Endothelial cell of hepatic sinusoid (primary cell): Measurements from ENCODE around the gene GLE1.

Experiments used
- in situ Hi-C: cut with HindIII; loops from 2 replicates; pipeline ENCODE4 v1.10.0; 2017; ENCODE audit warnings: low sequenced_read_pairs

The GLE1 gene

DNA sequence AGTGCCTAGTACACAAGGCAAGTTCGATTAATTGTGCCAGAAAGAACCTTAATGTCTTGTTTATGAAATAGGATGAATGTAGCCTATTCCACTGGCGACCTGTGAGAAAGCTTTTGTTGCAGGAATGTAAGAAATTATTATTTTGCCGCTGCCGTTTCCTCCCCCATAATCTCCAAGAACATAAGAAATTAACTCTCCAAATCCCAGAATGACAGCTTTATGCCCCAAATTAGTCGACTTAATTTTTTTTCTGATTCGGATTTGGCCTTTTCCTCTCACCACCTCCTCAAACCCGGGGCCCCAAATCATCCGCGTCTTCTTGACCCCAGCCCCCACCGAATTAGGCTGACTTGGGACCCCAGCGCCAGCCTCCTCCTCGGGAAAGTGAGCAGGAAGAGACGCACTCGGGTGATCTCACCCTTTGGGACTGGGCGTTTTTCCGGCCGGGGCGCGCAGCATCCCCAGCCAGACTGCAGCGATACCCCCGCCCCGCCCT lies 47.2 kb downstream of the GLE1 start:
- in situ Hi-C loops = loop anchor here (5.0 kb wide), 1 partner anchor 94 kb away; the partner anchor contains the start of gene ODF2

DNA sequence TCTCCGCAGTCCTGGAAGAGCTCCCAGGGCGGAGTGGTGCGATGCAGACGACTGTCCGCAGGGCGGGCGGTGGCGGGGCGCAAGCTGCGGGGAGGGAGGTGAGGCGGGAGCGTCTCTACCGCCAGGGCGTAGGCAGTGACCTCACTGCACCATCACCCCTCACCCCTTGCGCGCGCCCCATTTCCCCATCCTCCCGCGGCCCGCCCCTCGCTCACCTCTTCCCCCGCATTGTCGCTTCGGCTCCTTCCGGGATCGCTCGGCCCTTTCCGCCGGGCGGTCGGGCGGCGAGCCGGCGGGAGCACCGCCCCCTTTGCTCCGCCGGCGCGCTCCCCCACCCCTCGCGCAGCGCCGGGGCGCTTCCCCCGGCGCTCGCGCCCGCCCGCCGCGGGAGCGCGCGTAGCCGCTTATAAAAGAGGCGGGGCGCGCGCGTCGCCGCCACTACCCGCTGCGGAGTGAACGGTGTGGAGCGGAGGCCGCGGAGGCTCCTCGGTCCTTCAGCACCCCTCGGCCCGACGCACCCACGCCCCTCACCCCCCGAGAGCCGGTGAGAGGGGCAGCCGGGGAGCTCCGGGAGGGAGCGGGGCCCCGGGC lies 47.7 kb downstream of the GLE1 start, which contains the start of gene SPTAN1:
TSS of gene SPTAN1 (plus strand) at position 435 of the 591 bp plus-strand sequence. CDS start 14,154 bp downstream, outside the sequence.
- in situ Hi-C loops = loop anchor here (5.0 kb wide), 1 partner anchor 95 kb away; the partner anchor contains the start of gene ODF2

DNA sequence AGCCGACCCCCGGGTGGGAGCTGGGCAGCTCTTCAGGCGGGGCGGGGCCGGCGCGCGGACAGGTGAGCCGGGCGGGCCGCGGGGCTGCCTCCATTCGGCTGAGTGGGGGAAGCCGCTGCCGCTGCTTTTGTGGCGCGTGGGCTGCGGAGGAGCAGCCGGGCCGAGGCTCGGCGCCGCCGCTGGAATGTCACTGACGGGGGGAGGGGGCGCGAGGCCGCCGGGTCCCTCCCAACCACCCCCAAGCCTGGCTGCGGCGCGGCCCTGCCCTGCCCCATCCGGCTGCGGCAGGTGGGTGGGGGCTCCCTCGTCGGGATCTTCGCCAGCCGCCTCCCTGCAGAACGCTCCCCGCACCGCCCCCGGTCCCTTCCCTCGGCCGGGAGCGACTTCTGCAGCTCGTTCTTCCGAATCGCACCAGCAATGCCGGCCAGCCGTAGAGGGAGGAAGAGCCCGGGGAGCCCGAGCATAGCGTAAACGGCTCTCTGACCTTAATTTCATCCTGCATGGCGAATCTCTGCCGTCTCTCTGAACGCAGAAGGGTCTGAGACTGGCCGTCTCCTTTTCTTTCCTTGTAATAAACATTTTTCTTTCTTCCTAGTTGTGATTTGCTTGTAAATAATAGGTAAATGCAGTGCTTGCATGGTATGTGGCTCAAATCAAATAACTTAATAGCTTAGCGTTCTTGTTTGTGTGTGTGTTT lies 48.4 kb downstream of the GLE1 start:
- in situ Hi-C loops = loop anchor here (5.0 kb wide), 1 partner anchor 96 kb away; the partner anchor contains the start of gene ODF2

DNA sequence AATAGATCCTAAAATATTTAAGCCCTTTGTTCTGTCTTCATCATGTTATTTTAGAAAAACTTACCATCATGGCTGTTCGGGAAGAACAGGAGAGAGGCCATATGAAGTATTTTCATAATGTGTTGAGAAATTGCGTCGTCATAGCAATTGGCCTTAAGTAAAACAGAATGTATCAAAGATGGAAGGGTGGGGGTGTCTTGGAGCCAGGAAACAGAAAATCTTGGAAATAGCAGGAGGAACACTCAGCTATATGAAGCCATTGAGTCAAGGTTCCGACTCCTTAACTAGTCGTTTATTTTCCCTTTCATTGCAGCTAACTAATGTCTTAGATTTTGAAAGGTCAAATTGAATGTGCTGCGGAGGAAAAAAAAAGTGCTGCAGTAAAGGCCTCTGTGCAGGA lies 49.2 kb downstream of the GLE1 start:
- in situ Hi-C loops = loop anchor here (5.0 kb wide), 1 partner anchor 96 kb away; the partner anchor contains the start of gene ODF2

DNA sequence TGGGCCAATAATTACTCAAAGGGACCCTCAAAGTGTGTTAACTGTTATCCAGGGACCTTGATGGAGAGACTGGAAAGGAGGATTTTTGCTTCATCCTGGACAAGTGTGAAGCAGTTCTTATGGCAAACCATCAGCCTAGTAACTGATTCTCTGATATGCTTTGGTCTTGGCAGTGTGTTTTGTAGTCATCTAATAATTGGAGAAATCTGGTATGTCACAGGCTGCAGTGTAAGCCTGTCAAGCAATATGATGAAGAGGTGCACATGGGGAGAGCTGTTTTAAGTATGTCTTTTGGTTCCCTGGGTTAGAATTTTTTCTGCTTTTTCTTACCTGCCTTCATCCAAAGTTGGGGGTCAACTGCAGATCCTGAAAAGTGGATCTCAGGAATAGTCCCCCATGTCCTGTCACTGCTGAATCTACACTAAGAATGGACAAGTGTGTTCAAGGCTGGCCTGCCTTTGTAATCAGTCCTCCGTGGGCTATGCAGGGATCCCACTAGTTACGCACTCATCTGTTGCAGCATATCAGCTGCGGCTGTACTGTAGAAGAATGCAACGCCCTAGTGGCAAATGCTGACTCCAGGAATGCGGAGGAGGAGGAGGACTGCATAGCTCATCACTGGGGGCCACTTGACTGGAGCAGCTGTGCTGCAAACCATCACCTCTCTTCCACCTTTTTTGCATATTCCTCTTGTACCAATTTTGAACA lies 49.8 kb downstream of the GLE1 start:
- in situ Hi-C loops = loop anchor here (5.0 kb wide), 1 partner anchor 97 kb away; the partner anchor contains the start of gene ODF2

DNA sequence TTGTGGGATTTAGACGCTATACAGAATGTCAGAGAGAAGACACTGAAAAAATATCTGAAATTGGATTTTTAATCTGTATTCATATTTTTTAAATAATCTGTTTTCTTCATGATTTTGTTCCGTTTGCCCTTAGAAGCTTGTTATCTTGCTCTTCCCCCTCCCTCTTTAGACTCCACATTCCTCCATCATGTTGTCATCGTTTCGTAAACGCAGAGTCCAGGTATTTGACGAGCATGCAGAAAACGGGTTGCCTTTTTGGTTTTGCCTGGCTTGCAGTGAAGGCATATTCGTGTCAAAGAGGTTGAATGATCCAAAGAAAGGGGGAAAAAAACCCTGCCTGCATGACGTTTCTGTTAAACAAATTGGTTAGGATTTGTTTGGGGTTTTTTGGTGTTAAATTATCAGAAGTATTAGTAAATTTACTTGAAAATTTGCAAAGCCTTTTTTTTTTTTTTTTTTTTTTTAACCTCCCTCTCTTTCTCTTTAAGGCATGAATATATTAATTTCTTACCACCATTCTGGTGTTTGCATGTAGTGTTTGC lies 50.7 kb downstream of the GLE1 start:
- in situ Hi-C loops = no loop called here

DNA sequence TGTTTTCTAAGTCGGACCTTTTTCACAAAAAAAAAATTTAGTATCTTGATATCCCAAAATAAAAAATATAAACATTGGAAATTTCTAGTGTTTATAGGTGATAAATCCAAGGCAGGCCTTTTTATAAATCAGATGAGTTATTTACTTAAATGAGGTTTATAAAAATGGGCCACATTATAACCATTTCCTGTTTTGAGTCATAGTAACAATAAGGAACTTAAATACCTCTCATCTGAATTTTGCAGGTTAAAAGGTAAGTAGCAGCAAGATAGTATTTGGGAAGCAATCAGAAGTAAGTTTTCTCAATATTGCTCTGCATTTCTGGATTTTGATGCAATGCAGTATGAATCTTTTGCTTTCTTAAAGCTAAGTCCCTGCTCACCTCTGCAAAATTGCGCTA lies 51.8 kb downstream of the GLE1 start:
- in situ Hi-C loops = no loop called here

DNA sequence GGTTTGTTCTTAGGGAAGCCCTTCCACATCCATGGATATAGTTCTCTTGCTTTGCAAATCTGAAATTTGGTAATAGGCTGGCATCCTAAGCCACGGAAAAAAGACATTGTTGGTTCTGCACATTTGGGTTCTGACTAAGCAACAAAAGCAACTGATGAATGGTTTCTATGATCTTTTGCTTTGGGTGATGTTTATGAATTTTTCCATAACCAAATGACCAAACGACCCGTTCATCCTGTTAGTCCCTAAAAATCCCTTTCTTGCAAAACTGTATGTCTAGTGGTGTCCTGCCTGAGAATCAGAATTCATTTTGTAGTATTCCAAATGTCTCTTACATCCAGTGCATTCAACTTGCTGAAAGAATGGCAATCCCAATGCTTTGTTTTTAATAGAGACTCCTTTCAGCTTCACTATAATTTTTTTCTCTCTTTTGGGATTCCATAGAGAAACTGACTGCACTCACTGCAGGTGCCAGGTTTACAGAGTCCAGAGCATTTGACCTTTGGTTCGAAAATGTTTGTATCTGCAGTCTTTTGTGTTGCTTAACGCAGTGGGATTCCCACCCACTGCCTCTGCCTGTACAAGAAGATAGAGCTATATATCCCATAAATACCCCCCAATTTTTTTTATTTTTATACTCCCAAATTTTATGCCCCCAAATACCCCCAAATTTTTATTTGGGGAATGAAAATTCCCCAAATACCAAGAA lies 52.6 kb downstream of the GLE1 start:
- in situ Hi-C loops = no loop called here

DNA sequence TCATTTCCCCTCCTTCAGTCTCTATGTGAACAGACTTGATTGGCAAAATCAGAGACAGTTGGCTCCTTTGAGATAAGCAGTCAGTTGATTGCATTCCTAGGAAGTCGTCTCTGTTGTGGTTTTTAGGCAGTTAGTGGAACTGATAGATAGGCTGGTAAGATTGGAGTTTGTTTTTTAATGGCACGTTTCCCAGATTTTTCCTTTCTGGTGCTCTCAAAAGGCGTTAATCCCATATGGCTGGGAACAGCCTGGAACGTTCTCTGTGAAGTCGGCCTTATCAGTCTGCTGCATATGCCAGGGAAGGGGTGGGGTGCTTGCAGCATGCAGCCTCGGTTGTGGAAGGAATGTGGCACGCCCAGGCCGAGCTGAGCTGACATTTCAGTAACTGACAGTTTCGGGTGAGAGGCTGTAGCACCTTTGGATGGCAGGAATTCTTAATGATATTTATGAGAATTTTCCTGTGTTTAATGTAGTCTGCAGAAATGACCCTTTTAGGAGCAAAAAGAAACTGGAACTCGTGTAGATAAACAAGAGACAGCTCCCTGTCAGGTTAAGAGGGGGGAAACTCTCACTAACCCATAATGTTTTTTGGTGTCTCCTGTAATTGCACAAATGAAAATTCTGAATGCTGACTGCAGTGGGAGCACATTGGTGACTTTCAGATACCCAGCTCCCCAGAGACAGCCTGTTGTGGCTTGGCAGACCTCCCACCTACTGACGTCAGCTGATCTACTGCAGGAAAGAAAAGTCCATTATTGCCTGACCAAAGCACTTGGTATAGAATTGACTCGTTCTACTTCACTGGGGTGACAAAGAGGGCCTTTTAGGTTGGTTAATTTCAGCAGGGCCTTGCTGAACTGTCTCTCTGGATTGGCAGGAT lies 54.2 kb downstream of the GLE1 start:
- in situ Hi-C loops = no loop called here

DNA sequence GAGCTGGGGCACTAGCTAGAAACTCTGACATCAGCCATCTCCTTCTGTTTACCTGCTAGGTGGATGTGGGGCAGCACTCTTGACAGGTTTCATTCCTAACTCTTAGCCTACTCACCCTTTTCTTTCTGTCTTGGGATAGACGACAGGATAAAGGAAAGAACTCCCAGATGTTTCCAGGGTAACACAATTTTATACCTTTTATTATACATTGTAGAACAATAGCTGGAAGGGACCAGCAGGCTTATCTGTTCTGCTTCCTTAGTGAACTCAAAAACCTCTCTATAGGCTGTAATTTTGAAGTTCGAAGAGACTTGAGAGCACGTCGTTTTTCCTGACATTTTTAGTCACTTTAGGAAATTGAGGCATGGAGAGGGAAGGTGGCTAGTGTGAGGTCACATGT lies 61.1 kb downstream of the GLE1 start:
- in situ Hi-C loops = no loop called here

DNA sequence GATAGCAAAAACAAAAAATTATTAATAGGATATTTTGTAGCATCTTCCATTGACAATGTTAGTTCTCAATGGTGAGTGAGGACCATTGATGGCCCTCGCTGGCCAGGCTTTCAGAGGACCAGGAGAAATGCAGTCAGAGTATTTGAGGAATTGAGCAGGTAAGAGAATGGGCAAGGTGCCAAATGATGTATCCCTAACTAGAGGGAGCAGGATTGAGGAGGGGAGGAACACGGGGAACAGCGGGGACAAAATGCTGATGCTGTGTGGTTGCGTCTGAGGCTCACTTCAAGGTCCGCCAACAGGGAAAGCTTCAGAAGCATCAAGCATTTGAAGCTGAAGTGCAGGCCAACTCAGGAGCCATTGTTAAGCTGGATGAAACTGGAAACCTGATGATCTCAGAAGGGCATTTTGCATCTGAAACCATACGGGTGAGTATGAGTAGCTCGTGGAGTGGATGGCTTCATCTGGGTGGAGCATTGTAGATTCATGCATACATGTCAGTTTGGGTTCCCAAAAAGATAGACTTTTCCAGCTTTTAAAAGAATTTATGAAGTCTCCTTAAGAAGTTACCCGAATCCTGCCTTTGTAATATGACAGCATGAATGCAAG lies 64.1 kb downstream of the GLE1 start:
- in situ Hi-C loops = no loop called here

DNA sequence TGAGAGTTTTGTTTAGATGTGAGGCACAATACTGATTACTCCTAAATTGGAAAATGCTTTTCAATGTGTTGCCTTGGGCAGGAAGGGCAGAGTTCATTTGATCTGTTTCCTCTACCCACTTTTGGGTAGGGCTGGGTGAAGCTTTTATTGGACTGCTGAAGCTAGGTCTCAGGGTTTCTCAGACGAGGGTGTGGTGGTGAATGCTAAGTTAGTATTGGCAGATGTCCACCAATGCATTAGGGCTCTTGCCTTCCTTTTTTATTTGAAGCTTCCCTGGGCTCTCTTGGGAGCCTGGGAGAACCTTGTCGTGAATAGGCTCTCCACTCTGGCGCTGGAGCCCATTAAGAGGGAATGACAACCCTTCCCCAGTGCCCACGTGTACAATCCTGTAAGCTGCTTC lies 71.0 kb downstream of the GLE1 start:
- in situ Hi-C loops = no loop called here

DNA sequence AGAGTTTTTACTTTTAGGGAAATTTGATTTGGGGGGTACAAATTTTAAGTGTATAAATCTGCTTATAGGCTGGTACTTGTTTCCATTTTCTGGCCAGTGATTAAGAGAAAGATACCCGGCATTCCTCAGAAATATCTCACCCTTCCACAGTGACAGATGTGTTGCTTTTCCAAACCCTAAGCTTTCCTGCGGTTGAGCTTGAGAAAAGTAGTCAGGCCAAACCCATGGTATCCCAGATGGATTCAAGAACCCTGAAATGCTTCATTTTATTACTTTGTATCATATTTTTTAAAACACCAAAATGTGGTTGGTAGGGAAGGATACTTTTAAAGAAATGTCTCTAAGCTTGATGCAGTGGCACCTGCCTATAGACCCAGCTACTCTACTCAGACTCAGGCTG lies 71.4 kb downstream of the GLE1 start:
- in situ Hi-C loops = no loop called here

DNA sequence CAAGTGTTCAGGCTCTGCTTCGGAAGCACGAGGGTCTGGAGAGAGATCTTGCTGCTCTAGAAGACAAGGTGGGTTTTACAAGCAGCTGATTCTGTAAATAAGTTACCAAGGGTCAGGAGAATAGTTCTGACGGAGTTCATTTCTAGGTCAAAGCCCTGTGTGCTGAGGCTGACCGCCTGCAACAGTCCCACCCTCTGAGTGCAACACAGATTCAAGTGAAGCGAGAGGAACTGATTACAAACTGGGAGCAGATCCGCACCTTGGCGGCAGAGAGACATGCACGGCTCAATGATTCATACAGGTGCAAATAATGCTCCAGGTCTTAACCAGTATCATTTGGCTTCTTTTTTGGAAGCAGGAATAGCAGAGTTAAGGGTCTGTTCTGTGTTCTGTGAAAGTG lies 72.7 kb downstream of the GLE1 start:
- in situ Hi-C loops = no loop called here

DNA sequence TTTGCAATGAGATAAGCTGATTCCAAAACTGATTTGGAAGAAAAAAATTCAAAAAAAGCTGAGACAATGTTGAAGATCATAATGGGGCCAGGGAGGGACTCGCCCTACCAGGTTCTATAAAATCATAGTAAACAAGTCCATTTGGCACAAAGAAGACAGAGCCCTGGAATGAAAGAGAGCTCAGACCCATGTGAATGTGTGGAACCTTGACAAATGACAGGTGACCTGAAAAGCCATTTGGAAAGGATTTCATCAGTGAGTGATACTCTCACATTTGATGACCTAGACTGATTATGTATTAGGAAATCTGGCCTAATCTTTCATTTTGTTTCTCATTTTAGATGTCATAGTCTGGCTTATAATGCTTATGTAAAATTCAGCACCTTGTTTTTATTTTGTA lies 74.7 kb downstream of the GLE1 start:
- in situ Hi-C loops = no loop called here

DNA sequence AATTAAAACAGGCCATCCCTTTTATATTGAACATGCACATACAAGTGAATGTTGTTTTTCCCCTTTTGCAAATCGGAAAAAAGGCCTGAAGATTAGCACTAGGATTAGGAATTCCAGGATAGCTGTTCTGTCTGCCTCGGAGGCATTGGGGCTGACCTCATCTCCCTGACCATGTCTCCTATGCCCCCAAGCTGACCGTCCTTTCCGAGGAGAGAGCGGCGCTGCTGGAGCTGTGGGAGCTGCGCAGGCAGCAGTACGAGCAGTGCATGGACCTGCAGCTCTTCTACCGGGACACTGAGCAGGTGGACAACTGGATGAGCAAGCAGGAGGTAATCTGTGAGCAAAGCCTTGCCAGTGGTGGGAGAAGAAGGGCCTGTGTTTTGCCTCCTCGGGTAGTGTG lies 76.2 kb downstream of the GLE1 start:
- in situ Hi-C loops = loop anchor here (10.0 kb wide), 2 partner anchors 64 to 504 kb away; partner anchors contain the start of gene DOLPP1

DNA sequence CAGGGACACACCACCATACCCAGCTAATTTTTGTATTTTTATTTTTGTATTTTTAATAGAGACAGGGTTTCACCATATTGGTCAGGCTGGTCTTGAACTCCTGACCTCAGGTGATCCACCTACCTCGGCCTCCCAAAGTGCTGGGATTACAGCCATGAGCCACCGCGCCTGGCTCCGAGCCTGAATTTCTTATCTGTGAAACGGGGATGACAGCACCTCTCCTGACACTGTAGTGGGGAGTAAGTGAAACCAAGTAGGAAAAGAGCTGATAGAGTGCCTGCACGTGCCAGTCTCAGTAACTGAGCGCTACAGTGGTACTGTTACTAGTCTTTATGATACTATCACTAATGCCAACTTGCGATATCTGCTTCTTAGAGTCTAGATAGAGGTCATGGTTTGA lies 80.6 kb downstream of the GLE1 start:
- in situ Hi-C loops = loop anchor here (10.0 kb wide), 2 partner anchors 60 to 500 kb away; partner anchors contain the start of gene DOLPP1

DNA sequence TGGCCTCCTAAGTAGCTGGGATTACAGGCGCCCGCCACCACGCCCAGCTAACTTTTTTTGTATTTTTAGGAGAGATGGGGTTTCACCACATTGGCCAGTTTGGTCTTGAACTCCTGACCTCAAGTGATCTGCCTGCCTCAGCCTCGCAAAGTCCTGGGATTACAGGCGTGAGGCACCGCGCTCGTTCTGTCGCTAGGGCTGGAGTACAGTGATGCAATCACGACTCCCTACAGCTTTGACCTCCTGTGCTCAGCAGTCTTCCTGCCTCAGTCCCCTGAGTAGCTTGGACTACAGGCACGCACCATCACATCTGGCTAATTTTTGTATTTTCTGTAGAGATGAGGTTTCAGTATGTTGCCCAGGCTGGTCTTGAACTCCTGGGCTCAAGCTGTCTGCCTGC lies 82.4 kb downstream of the GLE1 start:
- in situ Hi-C loops = loop anchor here (10.0 kb wide), 2 partner anchors 58 to 498 kb away; partner anchors contain the start of gene DOLPP1

DNA sequence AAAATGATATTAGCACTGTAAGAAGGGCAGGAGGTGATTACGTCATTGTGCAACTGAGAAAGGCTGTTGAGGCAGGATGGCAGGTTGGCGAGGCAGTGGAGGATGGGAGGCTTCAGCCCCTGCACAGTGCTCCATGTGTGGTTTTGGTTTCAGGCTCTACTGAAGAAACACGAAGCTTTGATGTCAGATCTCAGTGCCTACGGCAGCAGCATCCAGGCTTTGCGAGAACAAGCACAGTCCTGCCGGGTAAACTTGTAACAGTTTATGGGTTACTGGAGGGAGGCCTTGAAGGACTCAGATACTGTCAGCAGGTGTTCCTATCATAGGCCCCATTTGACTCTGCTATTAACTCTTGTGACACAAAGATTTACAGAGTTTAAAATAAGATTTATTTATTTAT lies 82.9 kb downstream of the GLE1 start:
- in situ Hi-C loops = loop anchor here (10.0 kb wide), 2 partner anchors 57 to 497 kb away; partner anchors contain the start of gene DOLPP1
